HCT116 (cell line): ENCODE data around the gene INPP1. TPM values are rescaled to one million over a fixed set of nuclear protein-coding genes. Genes with fewer than 3 reads are reported as not detected.
"Not testable (repeated sequence)": the region's sequence is repeated elsewhere in the genome, so short reads cannot be mapped to it uniquely, and the experiment has no call there.

ENCODE experiments used
- ATAC-seq: fragments of 200-7000 bp; cut with Tn5 transposase; 2 replicates; pipeline ENCODE4 v1.9.1; 2020; ENCODE audit warnings: mild to moderate bottlenecking, moderate library complexity
- Bru-seq: library from RNA; stranded (reverse); fragments of 400-500 nt; gene quantifications from one replicate; lab custom pipeline; 2021; lab: Mats Ljungman, UMichigan
- BruChase-seq, 2 experiments: library from RNA; stranded (reverse); fragments of 400-500 nt; gene quantifications; one replicate each; lab custom pipeline; 2021; lab: Mats Ljungman, UMichigan
- BruUV-seq: library from RNA; stranded (reverse); fragments of 400-500 nt; replicated peaks from 2 replicates; lab custom pipeline; 2021; lab: Mats Ljungman, UMichigan
- CTCF ChIA-PET: fragments of 300-600 bp; sonication (Branson Sonifier 250); formaldehyde crosslinking; loops from one replicate; lab custom pipeline; 2021; ENCODE audit warnings: antibody characterized with exemption; lab: Charles Lee
- POLR2A ChIA-PET: fragments of 300-600, 350-600 bp; sonication (Branson Sonifier 250); formaldehyde crosslinking; loops from one replicate; lab custom pipeline; 2021; ENCODE audit warnings: antibody characterized with exemption; lab: Charles Lee
- RAD21 ChIA-PET, 2 experiments: fragments of 300-600 bp; sonication (Branson Sonifier 250); formaldehyde crosslinking; loops; one replicate each; lab custom pipeline; 2023; ENCODE audit warnings: low total read pairs in 2 of 2; ENCODE audit not compliant: uncharacterized antibody in 2 of 2, unreplicated experiment in 2 of 2, low non-redundant PET in 1 of 2; lab: Charles Lee
- DNase-seq: peaks from one replicate; pipeline ENCODE4 v3.0.0-alpha.2; 2010; ENCODE audit warnings: low read depth, low spot score
- H2AFZ ChIP-seq: fragments of 200-600 bp; shearing (Covaris generic), sonication (generic); 2 replicates; pipeline ENCODE4 v1.6.1; 2017; ENCODE audit warnings: low read depth, mixed run types, mixed read lengths, antibody characterized with exemption, low read length; ENCODE audit not compliant: poor library complexity, severe bottlenecking
- H3K27ac ChIP-seq: 2 replicates; pipeline ENCODE4 v1.5.1; 2012; ENCODE audit warnings: low read depth, low read length
- H3K27me3 ChIP-seq: fragments of 200-600 bp; sonication (generic); 2 replicates; pipeline ENCODE4 v1.6.1; 2016; ENCODE audit warnings: mixed run types, low read length, mixed read lengths; ENCODE audit not compliant: insufficient read depth
- H3K36me3 ChIP-seq, 2 experiments: fragments of 200-500 bp in 1 of 2; fragments of 200-600 bp in 1 of 2; sonication (Bioruptor generic) in 1 of 2; sonication (generic) in 1 of 2; 2 replicates each; pipeline versions ENCODE4 v1.5.1 to v1.6.1; 2014 to 2016; ENCODE audit warnings: low read length in 2 of 2, inconsistent platforms in 1 of 2, mixed read lengths in 1 of 2, mixed run types in 1 of 2; ENCODE audit not compliant: insufficient read depth in 2 of 2, control insufficient read depth in 1 of 2
- H3K4me1 ChIP-seq, 2 experiments: fragments of 200-600 bp in 1 of 2; sonication (generic) in 1 of 2; 2 replicates each; pipeline versions ENCODE4 v1.5.1 to v1.6.1; 2012 to 2017; ENCODE audit warnings: low read length in 2 of 2, inconsistent platforms in 1 of 2, mild to moderate bottlenecking in 1 of 2, mixed read lengths in 1 of 2, mixed run types in 1 of 2, moderate library complexity in 1 of 2; ENCODE audit not compliant: insufficient read depth in 2 of 2, control insufficient read depth in 1 of 2
- H3K4me2 ChIP-seq: fragments of 200-600 bp; sonication (generic); 2 replicates; pipeline ENCODE4 v1.6.1; 2017; ENCODE audit warnings: mixed run types, low read length, mixed read lengths
- H3K4me3 ChIP-seq, 2 experiments: fragments of 200-600 bp in 1 of 2; sonication (generic) in 1 of 2; replicated peaks in 1 of 2; 2 replicates each; pipeline ENCODE4 v1.5.1; 2011 to 2016; ENCODE audit warnings: low read length in 2 of 2, control low read depth in 1 of 2, low read depth in 1 of 2, mild to moderate bottlenecking in 1 of 2, mixed read lengths in 1 of 2, mixed run types in 1 of 2
- H3K79me2 ChIP-seq: fragments of 200-600 bp; sonication (generic); 2 replicates; pipeline ENCODE4 v1.6.1; 2017; ENCODE audit warnings: mild to moderate bottlenecking, mixed run types, low read length, moderate library complexity, mixed read lengths; ENCODE audit not compliant: insufficient read depth
- H3K9ac ChIP-seq: fragments of 200-600 bp; sonication (generic); 2 replicates; pipeline ENCODE4 v1.6.1; 2016; ENCODE audit warnings: low read length, mixed read lengths
- H3K9me2 ChIP-seq: fragments of 200-600 bp; sonication (generic), shearing (Covaris generic); 2 replicates; pipeline ENCODE4 v1.6.1; 2017; ENCODE audit warnings: mixed run types, mild to moderate bottlenecking, moderate library complexity; ENCODE audit not compliant: insufficient read depth
- H3K9me3 ChIP-seq, 2 experiments: fragments of 200-500 bp in 1 of 2; fragments of 200-600 bp in 1 of 2; sonication (Bioruptor generic) in 1 of 2; sonication (generic) in 1 of 2; 2 replicates each; pipeline ENCODE4 v1.6.1; 2014 to 2017; ENCODE audit warnings: low read length in 2 of 2, mixed read lengths in 2 of 2, inconsistent platforms in 1 of 2, low read depth in 1 of 2, mild to moderate bottlenecking in 1 of 2, mixed run types in 1 of 2, moderate library complexity in 1 of 2; ENCODE audit not compliant: control insufficient read depth in 1 of 2, insufficient read depth in 1 of 2
- H4K20me1 ChIP-seq: fragments of 200-600 bp; sonication (generic), shearing (Covaris generic); 2 replicates; pipeline ENCODE4 v1.6.1; 2017; ENCODE audit warnings: mixed run types, mild to moderate bottlenecking, moderate library complexity; ENCODE audit not compliant: insufficient read depth
- CBX3 ChIP-seq: IDR thresholded peaks from 2 replicates; pipeline ENCODE4 v1.6.1; 2012; ENCODE audit warnings: low read depth
- POLR2A ChIP-seq: IDR thresholded peaks from 2 replicates; pipeline ENCODE4 v1.7.0; 2011; ENCODE audit warnings: borderline replicate concordance; ENCODE audit not compliant: insufficient read depth, insufficient read length; ENCODE audit errors: extremely low read depth
- POLR2AphosphoS5 ChIP-seq: IDR thresholded peaks from 2 replicates; pipeline ENCODE4 v1.6.1; 2011; ENCODE audit warnings: mild to moderate bottlenecking, low read depth, low read length, moderate library complexity
- ZFX ChIP-seq: fragments of 450-650 bp; IDR thresholded peaks from 2 replicates; pipeline ENCODE4 v1.6.1; 2017
- ZNF274 ChIP-seq: fragments of 200-500 bp; sonication (Bioruptor generic); IDR thresholded peaks from 2 replicates; pipeline ENCODE4 v1.6.1; 2014; ENCODE audit warnings: mild to moderate bottlenecking, low read depth, low read length, inconsistent platforms
- intact Hi-C: fragments of 100-400 bp; cut with micrococcal nuclease; formaldehyde crosslinking; loops from 2 replicates; pipeline ENCODE4 v1.10.0; 2022
- long read RNA-seq: library from polyadenylated mRNA; unstranded; transcript quantifications from one replicate; pipeline ENCODE4 v2.0.0, GENCODE V29; 2021; ENCODE audit not compliant: unreplicated experiment
- polyA plus RNA-seq: library from polyadenylated mRNA; unstranded; fragments of >200 nt; gene quantifications from 2 replicates; pipeline ENCODE4 v1.2.1, GENCODE V29; 2012; ENCODE audit warnings: missing spikeins
- total RNA-seq: library from RNA; stranded (reverse); gene quantifications from one replicate; pipeline ENCODE4 v1.2.1, GENCODE V29; 2021; ENCODE audit not compliant: unreplicated experiment
- TF ChIP-seq, protein P1 (sequence below): IDR thresholded peaks from 2 replicates; pipeline ENCODE4 v1.6.1; 2012
- TF ChIP-seq, protein P2 (sequence below): IDR thresholded peaks from 2 replicates; pipeline ENCODE4 v1.6.1; 2011; ENCODE audit warnings: mild to moderate bottlenecking, low read length, moderate library complexity; ENCODE audit not compliant: insufficient replicate concordance; ENCODE audit errors: extremely low read depth

INPP1 gene, protein sequence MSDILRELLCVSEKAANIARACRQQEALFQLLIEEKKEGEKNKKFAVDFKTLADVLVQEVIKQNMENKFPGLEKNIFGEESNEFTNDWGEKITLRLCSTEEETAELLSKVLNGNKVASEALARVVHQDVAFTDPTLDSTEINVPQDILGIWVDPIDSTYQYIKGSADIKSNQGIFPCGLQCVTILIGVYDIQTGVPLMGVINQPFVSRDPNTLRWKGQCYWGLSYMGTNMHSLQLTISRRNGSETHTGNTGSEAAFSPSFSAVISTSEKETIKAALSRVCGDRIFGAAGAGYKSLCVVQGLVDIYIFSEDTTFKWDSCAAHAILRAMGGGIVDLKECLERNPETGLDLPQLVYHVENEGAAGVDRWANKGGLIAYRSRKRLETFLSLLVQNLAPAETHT
- total RNA-seq = 19.6 TPM
- 14.3 and 18.5 TPM in 2 replicates for polyA plus RNA-seq
- Bru-seq, nascent RNA = percentile 75 among the genes with signal in this experiment
- percentile 67 among the genes with signal in this experiment for BruChase-seq, experiment 1, labeled RNA remaining after a 6-hour chase
- percentile 74 among the genes with signal in this experiment for BruChase-seq, experiment 2, labeled RNA remaining after a 2-hour chase
- long read RNA-seq, transcript INPP1-201 (6 exons, 1,919 nt) = major isoform, 22 of 36 reads
- long read RNA-seq, partial matches to known transcripts = 0 of 36 reads
- long read RNA-seq, other reads (novel, unspliced or antisense) = 13 of 36 reads

DNA sequence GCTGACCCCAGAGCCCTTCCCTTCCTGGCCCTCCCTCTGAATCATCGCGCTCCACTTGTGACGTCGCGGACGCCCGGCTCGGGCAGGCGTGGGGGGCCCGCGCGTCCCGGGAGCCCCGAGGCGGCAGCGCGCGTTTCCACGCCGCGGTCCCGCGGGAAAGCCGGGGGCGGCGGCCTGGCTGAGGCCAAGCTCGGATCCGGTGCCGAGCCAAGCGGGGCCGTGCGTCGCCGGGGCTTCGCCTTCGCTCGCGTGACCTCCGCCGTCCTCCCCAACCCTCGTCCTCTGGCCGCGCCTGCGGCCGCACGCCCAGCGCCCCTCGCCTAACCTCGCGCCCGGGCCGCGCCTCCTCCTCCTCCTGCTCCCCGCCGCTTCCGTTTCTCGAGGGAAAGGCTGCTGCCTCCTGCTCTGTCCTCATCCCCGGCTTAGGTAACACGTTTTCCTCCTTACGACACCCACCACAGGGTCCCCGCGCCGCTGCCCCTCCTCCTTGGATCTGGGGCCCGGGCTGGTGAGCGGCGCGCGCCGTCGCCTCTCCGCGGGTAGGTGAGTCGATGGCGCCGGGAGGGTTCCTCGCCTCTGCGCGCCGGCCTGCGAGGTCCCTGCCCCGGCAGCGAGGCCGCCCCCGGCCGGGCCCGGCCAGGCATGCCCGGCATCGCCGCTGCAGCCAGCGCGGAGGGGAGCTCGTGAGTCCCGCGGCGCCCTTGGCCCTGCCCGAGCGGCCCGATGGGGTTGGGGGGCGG is at the start of gene INPP1:
TSS of gene INPP1 (plus strand) at position 54 of the 740 bp plus-strand sequence. CDS start 16,514 bp downstream, outside the sequence.
- H3K9ac ChIP-seq = peak within 1 kb of the TSS; percentile 70
- CTCF ChIA-PET = interaction anchor here (1.3 to 2.0 kb wide), 2 partner anchors 10 to 336 kb away, joined by 3 to 4 read pairs; no protein-coding TSS in a partner anchor
- POLR2A ChIA-PET = interaction anchor here (1.3 kb wide), 1 partner anchor 24 kb away, joined by 5 read pairs; the partner anchor contains the start of gene HIBCH

DNA sequence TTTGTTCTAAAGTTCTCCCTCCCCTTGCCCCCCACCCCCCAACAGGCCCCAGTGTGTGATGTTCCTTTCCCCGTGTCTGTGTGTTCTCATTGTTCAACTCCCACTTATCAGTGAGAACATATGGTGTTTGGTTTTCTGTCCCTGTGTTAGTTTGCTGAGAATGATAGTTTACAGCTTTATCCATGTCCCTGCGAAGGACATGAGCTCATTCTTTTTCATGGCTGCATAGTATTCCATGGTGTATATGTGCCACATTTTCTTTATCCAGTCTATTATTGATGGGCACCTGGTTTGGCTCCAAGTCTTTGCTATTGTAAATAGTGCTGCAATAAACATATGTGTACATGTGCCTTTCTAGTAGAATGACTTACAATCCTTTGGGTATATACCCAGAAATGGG is 45.5 kb upstream of the INPP1 start:
- H3K4me3 ChIP-seq, H3K27me3 ChIP-seq, H2AFZ ChIP-seq, H3K9me3 ChIP-seq, H3K4me2 ChIP-seq, RAD21 ChIA-PET, DNase-seq, BruUV-seq, H3K27ac ChIP-seq, H3K4me1 ChIP-seq, CTCF ChIA-PET, intact Hi-C loops, H4K20me1 ChIP-seq, ATAC-seq, POLR2A ChIA-PET, H3K9ac ChIP-seq, H3K9me2 ChIP-seq: not testable (repeated sequence)
- Histone ChIP-seq H3K36me3 (peaks cover 0 to 12% of the 10 kb centered on the region in 2 experiments; a peak in 3 of 4 replicates), H3K79me2 (peaks cover 16% of the 10 kb centered on the region; the same call in 1 of the 2 replicates)

More for the DNA sequence above, at the start of gene INPP1:
- Histone ChIP-seq H3K27ac (peak within 1 kb of the TSS; percentile 78), H3K79me2 (peaks cover 25% of the 10 kb centered on the region), H3K4me1 (peaks cover 19 to 39% of the 10 kb centered on the region in 2 experiments; a peak in 3 of 4 replicates), H3K36me3 (no peaks in the 10 kb centered on the region), H2AFZ (no peak within 1 kb of the TSS), H3K9me2 (no peaks in the 10 kb centered on the region), H3K9me3 (no peaks in the 10 kb centered on the region), H3K27me3 (no peaks in the 10 kb centered on the region), H4K20me1 (no peaks in the 10 kb centered on the region), H3K4me3 (peak within 1 kb of the TSS; percentile 58 to 70), H3K4me2 (peak within 1 kb of the TSS; percentile 72)
- peak; percentile 74 for TF ChIP-seq POLR2AphosphoS5
- peak; percentile 84 for TF ChIP-seq ZFX
- 0 out of 2 replicates have a peak, but pooled peaks have one; percentile 5 for TF ChIP-seq CBX3
- no peak for TF ChIP-seq ZNF274
- TF ChIP-seq, protein P1, sequence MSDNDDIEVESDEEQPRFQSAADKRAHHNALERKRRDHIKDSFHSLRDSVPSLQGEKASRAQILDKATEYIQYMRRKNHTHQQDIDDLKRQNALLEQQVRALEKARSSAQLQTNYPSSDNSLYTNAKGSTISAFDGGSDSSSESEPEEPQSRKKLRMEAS = peak; percentile 52
- TF ChIP-seq, protein P2, sequence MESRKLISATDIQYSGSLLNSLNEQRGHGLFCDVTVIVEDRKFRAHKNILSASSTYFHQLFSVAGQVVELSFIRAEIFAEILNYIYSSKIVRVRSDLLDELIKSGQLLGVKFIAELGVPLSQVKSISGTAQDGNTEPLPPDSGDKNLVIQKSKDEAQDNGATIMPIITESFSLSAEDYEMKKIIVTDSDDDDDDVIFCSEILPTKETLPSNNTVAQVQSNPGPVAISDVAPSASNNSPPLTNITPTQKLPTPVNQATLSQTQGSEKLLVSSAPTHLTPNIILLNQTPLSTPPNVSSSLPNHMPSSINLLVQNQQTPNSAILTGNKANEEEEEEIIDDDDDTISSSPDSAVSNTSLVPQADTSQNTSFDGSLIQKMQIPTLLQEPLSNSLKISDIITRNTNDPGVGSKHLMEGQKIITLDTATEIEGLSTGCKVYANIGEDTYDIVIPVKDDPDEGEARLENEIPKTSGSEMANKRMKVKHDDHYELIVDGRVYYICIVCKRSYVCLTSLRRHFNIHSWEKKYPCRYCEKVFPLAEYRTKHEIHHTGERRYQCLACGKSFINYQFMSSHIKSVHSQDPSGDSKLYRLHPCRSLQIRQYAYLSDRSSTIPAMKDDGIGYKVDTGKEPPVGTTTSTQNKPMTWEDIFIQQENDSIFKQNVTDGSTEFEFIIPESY = no peak
- TF ChIP-seq POLR2A = peak; percentile 29
- intact Hi-C loops = no loop called here
- RAD21 ChIA-PET = no interaction called here
- DNase-seq = no peak
- no TSS peak for BruUV-seq
- peak; percentile 69 for ATAC-seq
